Fibroblast of lung (primary cell): Measurements from ENCODE around the gene ZNF79. TPM values are rescaled to one million over a fixed set of nuclear protein-coding genes. Genes with fewer than 3 reads are reported as not detected.
A peak's percentile ranks its signal among the peaks of the same experiment; 100 is the strongest.

ENCODE experiments used
- DNase-seq, 2 donors: peaks; one replicate each; pipeline versions ENCODE4 v3.0.0 to v3.0.0-alpha.2; 2010; ENCODE audit warnings: low read depth in 2 of 2
- H2AFZ ChIP-seq: 2 replicates; pipeline ENCODE4 v1.5.1; 2012; ENCODE audit warnings: low read length, control low read depth, inconsistent platforms
- H3K27ac ChIP-seq: 2 replicates; pipeline ENCODE4 v1.5.1; 2011; ENCODE audit warnings: low read length, control low read depth; ENCODE audit not compliant: insufficient read depth
- H3K27me3 ChIP-seq: 2 replicates; pipeline ENCODE4 v1.5.1; 2011; ENCODE audit warnings: mild to moderate bottlenecking, low read length; ENCODE audit not compliant: control insufficient read depth, insufficient read depth
- H3K36me3 ChIP-seq: 2 replicates; pipeline ENCODE4 v1.5.1; 2011; ENCODE audit warnings: low read length; ENCODE audit not compliant: control insufficient read depth, insufficient read depth
- H3K4me1 ChIP-seq: 2 replicates; pipeline ENCODE4 v1.5.1; 2011; ENCODE audit warnings: low read length; ENCODE audit not compliant: control insufficient read depth, insufficient read depth; ENCODE audit errors: extremely low read depth
- H3K4me2 ChIP-seq: 2 replicates; pipeline ENCODE4 v1.5.1; 2011; ENCODE audit warnings: low read length, control low read depth; ENCODE audit not compliant: insufficient read depth; ENCODE audit errors: extremely low read depth
- H3K4me3 ChIP-seq, 4 experiments: fragments of 200-600 bp in 1 of 4; sonication (generic) in 1 of 4; replicated peaks in 1 of 4; 2 replicates each; pipeline ENCODE4 v1.5.1; 2011 to 2016; ENCODE audit warnings: low read length in 4 of 4, low read depth in 3 of 4, mild to moderate bottlenecking in 3 of 4, control low read depth in 2 of 4, inconsistent platforms in 1 of 4, mixed read lengths in 1 of 4; ENCODE audit not compliant: insufficient read depth in 1 of 4; ENCODE audit errors: control extremely low read depth in 1 of 4
- H3K79me2 ChIP-seq: 2 replicates; pipeline ENCODE4 v1.5.1; 2012; ENCODE audit warnings: mild to moderate bottlenecking, low read length, inconsistent platforms; ENCODE audit not compliant: control insufficient read depth, insufficient read depth
- H3K9ac ChIP-seq: 2 replicates; pipeline ENCODE4 v1.5.1; 2011; ENCODE audit warnings: mild to moderate bottlenecking, low read length, control low read depth; ENCODE audit not compliant: insufficient read depth
- H3K9me3 ChIP-seq: 2 replicates; pipeline ENCODE4 v1.5.1; 2012; ENCODE audit warnings: low read depth, low read length; ENCODE audit not compliant: control insufficient read depth, insufficient read depth
- H4K20me1 ChIP-seq: 2 replicates; pipeline ENCODE4 v1.5.1; 2011; ENCODE audit warnings: low read length; ENCODE audit not compliant: control insufficient read depth, insufficient read depth; ENCODE audit errors: extremely low read depth
- EZH2 ChIP-seq: IDR thresholded peaks from 2 replicates; pipeline ENCODE4 v1.5.1; 2012; ENCODE audit warnings: low read length, control low read depth, mild to moderate bottlenecking; ENCODE audit errors: missing control alignments
- polyA plus RNA-seq, 2 donors: library from polyadenylated mRNA; depleted of rRNA in 1 of 2; stranded (reverse) in 1 of 2; unstranded in 1 of 2; fragments of >200 nt; gene quantifications; 2 replicates each; pipeline ENCODE4 v1.2.1, GENCODE V29; 2011 to 2012; ENCODE audit warnings: missing spikeins in 1 of 2
- total RNA-seq: library from RNA; depleted of rRNA; stranded (reverse); fragments of >200 nt; gene quantifications from 2 replicates; pipeline ENCODE4 v1.2.1, GENCODE V29; 2014
- TF ChIP-seq, protein P1 (sequence below), 2 donors: IDR thresholded peaks in 1 of 2; conservative IDR thresholded peaks in 1 of 2; 1 replicate in 1 of 2; 2 replicates in 1 of 2; pipeline ENCODE4 v1.5.1; 2011 to 2012; ENCODE audit warnings: low read length in 2 of 2, control low read depth in 1 of 2, inconsistent platforms in 1 of 2, low read depth in 1 of 2, mild to moderate bottlenecking in 1 of 2

The ZNF79 gene
- total and polyA plus RNA-seq, 2 donors (not counting 1 experiment from before 2014, with no cell fraction given) = 4.9 to 15.0 TPM

DNA sequence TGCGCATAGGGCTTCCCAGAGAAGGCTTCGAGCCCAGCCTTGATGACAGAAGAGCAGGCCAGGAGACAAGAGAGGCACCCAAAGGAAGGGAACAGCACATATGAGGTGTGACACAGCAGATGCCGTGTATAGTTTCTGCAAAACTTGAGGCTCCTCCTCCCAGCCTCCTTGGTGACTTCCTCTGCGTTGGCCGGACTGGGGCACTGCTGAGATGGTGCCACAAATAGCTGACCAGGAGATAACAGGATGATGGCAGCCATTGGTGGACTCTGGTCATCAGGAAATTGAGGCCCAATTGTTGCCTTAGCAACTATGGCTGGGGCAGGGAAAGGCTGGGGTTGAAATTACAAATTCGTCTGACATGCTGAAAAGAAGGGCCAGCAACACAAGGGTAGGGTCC lies 4.8 kb upstream of the ZNF79 start:
- no peak for DNase-seq
- H3K9ac ChIP-seq = no peak overlapping the region
- no peaks in the 10 kb centered on the region for H3K27me3 ChIP-seq
- H3K4me2 ChIP-seq = no peak overlapping the region
- H3K9me3 ChIP-seq = no peaks in the 10 kb centered on the region
- TF ChIP-seq, protein P1, sequence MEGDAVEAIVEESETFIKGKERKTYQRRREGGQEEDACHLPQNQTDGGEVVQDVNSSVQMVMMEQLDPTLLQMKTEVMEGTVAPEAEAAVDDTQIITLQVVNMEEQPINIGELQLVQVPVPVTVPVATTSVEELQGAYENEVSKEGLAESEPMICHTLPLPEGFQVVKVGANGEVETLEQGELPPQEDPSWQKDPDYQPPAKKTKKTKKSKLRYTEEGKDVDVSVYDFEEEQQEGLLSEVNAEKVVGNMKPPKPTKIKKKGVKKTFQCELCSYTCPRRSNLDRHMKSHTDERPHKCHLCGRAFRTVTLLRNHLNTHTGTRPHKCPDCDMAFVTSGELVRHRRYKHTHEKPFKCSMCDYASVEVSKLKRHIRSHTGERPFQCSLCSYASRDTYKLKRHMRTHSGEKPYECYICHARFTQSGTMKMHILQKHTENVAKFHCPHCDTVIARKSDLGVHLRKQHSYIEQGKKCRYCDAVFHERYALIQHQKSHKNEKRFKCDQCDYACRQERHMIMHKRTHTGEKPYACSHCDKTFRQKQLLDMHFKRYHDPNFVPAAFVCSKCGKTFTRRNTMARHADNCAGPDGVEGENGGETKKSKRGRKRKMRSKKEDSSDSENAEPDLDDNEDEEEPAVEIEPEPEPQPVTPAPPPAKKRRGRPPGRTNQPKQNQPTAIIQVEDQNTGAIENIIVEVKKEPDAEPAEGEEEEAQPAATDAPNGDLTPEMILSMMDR (conservative IDR thresholded peaks at IDR 0.05 in 1 of 2, IDR thresholded peaks at IDR 0.05 in 1 of 2; ENCODE audit: low read depth in 1 of 2, low read length in 2 of 2) = no peak
- TF ChIP-seq EZH2 = no peak
- no peaks in the 10 kb centered on the region for H3K4me1 ChIP-seq
- H3K36me3 ChIP-seq = no peaks in the 10 kb centered on the region
- H4K20me1 ChIP-seq = no peaks in the 10 kb centered on the region
- no peak overlapping the region for H3K27ac ChIP-seq
- H3K79me2 ChIP-seq = no peaks in the 10 kb centered on the region
- no peak overlapping the region for H2AFZ ChIP-seq
- H3K4me3 ChIP-seq = no peak overlapping the region

DNA sequence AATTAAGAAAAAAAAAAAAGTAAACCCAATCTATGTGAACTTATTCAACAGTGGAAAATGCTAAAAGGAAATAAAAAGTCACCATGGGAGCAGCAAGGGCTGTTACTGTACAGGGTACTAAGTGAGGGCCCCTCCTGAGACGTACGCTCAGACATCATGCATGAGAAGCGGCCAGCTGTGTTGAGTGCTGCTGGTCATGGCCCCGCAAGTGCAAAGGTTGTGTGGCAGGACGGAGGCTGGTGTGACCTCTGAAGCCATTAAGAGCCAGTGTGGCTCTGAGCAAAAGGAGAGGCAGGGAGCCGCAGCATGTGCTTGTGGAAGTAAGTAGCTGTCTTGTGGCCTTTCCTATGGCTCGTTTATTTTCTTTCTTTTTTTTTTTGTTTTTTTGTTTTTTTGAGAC lies 3.1 kb upstream of the ZNF79 start:
- no peak overlapping the region for H3K27ac ChIP-seq
- H3K4me2 ChIP-seq = no peak overlapping the region
- no peak for DNase-seq
- H3K36me3 ChIP-seq = no peaks in the 10 kb centered on the region
- H3K27me3 ChIP-seq = no peaks in the 10 kb centered on the region
- H2AFZ ChIP-seq = no peak overlapping the region
- H3K9ac ChIP-seq = no peak overlapping the region
- no peaks in the 10 kb centered on the region for H3K9me3 ChIP-seq
- H3K4me1 ChIP-seq = peaks cover 2% of the 10 kb centered on the region
- no peaks in the 10 kb centered on the region for H4K20me1 ChIP-seq
- H3K79me2 ChIP-seq = peaks cover 15% of the 10 kb centered on the region
- no peak for TF ChIP-seq EZH2
- TF ChIP-seq, protein P1 (conservative IDR thresholded peaks at IDR 0.05 in 1 of 2, IDR thresholded peaks at IDR 0.05 in 1 of 2; ENCODE audit: low read depth in 1 of 2, low read length in 2 of 2) = no peak
- H3K4me3 ChIP-seq = no peak overlapping the region

- Histone ChIP-seq H3K9ac (no peak overlapping the region), H3K4me1 (peaks cover 2% of the 10 kb centered on the region), H3K4me3 (peak overlapping the region in 1 of 4 experiments; percentile 90), H4K20me1 (no peaks in the 10 kb centered on the region), H3K79me2 (peaks cover 21% of the 10 kb centered on the region), H3K27ac (no peak overlapping the region), H3K4me2 (no peak overlapping the region), H3K36me3 (no peaks in the 10 kb centered on the region), H3K27me3 (no peaks in the 10 kb centered on the region), H3K9me3 (no peaks in the 10 kb centered on the region), H2AFZ (no peak overlapping the region)
- no peak for DNase-seq
- TF ChIP-seq, protein P1 (conservative IDR thresholded peaks at IDR 0.05 in 1 of 2, IDR thresholded peaks at IDR 0.05 in 1 of 2; ENCODE audit: low read depth in 1 of 2, low read length in 2 of 2) = no peak
- no peak for TF ChIP-seq EZH2
These were observed 1.9 kb upstream of the ZNF79 start for GRCh38 chr9:127422133-127422782.
